HG03457 (cell line): ENCODE data around the gene USF3.
"Not testable (repeated sequence)": the region's sequence is repeated elsewhere in the genome, so short reads cannot be mapped to it uniquely, and the experiment has no call there.

ENCODE experiments used
- ATAC-seq: cut with Tn5 transposase; IDR thresholded peaks from one replicate; pipeline ENCODE4 v1.9.1; 2021; ENCODE audit warnings: moderate number of reproducible peaks; ENCODE audit not compliant: unreplicated experiment

The USF3 gene

DNA sequence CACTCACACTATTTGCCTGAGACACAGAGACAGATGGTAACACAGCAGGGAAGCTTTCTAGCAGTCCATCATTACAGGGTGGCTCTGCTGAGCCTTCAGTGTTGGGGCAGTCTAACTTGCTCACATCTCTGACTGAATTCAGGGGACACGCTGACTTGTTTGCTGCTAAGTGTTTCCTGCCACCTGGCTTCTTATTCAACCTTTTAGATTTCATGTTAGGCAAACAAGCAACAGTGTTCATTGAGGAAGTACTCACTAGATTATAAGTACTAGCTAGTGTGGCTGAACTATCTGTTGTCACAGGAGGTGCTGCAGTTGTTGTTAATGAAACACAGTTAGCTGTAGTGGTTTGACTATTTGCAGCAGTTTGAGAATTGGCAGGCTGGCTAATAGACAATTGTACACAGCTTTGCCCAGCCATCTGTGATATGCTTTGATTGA, 37.3 kb downstream of the USF3 start:
- ATAC-seq: no peak

GRCh38 chr3:113658107-113658506, 38.3 kb downstream of the USF3 start:
- ATAC-seq: no peak

DNA sequence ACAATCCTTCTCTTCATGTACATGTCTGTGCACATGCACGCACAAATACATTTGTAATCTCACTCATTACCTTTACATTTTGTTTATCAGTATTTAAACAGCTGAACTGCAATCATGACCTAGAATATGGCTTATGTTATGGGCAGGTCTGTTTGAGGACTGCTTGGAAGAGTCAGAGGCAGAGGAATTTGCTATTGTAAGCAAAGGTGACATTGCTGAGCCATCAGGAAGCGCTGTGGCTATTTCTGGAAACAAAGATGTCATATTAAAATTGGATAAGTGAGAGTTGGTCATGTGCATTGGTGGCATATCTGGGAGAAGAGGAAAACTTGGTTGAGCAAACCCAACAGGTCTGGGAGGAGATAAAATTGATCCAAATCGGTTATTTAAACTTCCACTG, 41.6 kb downstream of the USF3 start:
- ATAC-seq: no peak

DNA sequence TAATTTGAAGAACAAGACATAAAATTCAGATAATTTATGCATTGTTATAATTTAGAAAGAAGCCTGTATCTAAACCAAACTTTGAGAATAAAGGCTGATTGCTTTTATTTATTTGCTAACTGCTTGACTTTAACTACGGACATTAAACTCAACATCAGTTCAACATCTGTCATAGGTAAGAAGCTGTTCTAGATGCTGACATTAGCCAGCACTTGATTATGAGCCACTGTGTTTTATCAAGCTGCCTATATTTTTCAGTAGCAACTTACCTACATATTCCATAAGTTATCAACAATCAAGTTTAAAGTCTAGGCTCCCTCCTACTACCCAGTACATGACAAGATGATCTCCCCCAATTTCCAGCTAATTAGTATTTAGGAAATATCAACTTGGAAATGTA, 42.1 kb downstream of the USF3 start:
- no peak for ATAC-seq

- ATAC-seq: no peak
Measured at GRCh38 chr3:113649174-113649845, 47.1 kb downstream of the USF3 start.

- no peak for ATAC-seq
Measured at GRCh38 chr3:113648524-113648923, 47.9 kb downstream of the USF3 start.

DNA sequence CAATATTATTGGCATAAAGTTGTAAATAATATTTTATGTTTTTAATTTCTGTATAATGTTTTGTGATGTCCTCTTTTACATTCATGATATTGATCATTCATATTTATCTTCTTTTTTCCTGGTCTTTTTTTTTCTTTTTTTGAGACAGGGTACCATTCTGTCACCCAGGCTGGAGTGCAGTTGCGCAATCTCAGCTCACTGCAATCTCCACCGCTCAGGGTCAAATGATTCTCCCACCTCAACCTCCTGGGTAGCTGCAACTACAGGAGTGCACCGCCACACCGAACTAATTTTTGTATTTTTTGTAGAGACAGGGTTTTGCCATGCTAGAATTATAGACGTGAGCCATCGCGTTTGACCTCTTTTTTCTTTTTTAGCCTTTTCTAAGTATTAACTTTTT, 52.9 kb downstream of the USF3 start:
- ATAC-seq: no peak

DNA sequence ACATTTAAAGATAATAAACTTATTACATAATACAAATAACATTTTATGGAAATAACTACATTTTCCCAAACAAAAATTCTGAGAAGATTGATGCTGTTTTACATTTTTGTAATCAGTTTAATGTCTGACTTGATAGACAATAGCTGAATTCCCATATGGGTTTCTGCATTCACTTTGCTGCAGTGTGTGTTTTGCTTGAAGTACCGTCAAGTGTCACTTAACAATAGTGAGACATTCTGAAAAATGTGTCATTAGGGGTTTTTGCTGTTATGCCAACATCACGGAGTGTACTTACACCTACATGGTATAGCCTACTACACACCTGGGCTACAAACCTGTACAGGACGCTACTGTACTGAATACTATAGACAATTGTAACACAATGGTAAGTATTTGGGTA, 57.5 kb downstream of the USF3 start:
- ATAC-seq: no peak

DNA sequence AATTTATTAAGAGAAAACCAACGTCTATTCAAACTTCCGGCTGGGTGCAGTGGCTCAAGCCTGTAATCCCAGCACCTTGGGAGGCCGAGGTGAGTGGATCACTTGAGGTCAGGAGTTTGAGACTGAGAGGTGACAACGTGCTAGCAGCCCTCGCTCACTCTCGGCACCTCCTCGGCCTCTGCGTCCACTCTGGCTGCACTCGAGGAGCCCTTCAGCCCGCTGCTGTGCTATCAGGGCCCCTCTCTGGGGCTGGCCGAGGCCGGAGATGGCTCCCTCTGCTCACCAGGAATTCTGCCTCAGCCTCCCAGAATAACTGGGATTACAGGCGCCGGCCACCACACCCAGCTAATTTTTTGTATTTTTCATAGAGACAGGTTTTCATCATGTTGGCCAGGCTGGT, 58.7 kb downstream of the USF3 start:
- no peak for ATAC-seq

GRCh38 chr3:113636034-113636433, 60.4 kb downstream of the USF3 start:
- not testable (repeated sequence) for ATAC-seq

DNA sequence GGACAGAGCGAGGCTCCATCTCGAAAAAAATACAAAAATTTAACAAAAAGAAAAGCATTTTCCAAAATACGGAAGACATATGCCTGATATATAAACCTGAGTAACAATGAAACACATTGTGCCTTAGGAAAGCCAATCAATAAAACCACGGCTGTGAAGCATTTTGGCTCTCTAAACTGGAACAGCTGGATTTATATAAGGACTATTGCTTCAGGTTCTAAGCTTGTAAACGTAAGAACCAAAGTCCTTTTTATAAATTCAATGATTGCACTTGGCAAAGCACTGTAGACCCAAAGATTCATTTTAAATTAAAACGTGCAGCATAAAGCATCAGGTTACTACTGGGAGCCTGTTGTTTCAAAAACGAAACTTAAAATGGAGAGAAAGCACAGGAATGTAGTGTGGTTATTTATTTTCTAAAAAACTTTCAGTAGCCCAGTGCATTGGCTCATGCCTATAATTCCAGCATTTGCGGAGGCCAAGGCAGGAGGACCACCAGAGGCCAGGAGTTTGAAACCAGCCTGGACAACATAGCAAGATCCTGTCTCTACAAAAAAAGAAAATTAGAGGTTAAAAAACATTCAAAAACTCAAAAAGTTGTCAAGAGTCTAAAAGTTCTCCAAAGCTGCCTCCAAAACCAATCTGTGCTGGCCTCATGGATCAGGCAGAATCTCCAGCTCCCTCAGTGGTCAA, 61.5 kb downstream of the USF3 start:
- ATAC-seq: no peak

DNA sequence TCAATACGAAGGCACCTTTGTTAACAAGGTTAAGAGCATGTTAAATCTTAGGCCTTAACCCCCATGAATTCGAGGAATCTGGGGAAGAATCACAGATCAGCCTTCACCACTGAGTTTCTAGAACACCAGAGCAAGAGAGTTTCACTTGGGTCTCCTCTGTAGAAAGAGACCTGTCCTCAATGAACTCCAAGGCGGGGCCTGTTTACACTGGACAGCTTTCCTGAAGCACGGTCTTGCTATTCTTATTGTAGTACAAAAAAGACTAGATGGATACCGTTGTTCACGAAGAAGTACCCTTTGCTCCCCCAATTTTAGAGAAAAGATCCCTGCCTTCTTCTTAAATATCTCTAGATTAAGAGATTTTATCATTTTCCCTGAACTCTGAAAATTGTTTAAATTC, 64.9 kb downstream of the USF3 start:
- no peak for ATAC-seq

- ATAC-seq: no peak
Measured at GRCh38 chr3:113630956-113631542, 65.4 kb downstream of the USF3 start.

DNA sequence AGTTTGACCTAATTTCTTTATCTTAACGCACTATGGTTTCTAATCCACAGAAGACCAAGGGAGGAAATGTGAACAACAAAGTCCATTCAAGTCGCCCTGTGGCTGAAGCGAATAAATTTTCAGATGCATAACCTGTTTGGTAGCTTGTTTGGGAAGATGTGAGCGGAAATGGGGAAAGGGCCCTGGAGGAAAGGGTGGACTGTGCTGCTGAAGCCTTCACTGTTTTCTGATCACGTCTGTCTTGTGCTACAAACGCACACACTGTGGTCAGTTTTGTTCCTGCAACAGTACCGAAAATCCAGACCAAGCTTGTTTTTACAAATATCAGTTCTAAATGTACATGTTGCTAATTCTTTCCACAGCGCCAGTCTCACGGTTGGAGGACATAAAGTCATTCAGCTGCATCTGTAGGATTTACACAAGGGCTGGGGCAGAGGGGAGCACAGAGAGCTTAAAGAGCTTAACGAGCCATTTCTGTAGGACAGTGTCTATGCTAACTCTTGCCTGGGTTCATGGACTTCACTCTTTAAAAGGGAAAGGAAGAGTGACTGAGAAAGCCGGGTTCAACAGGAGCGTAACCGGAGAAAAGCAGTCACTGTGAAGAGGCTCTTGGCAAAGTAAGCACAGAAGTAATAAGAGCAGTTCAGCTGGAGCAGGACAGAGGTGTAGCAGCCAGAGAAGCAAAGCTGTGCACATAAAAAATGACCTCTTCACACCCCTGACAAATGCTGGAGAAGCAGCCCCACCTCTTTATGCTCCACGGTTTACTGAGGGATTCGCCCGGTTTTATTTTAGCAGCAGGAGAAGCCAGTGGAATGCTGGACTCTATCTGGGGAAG, 66.6 kb downstream of the USF3 start:
- no peak for ATAC-seq

DNA sequence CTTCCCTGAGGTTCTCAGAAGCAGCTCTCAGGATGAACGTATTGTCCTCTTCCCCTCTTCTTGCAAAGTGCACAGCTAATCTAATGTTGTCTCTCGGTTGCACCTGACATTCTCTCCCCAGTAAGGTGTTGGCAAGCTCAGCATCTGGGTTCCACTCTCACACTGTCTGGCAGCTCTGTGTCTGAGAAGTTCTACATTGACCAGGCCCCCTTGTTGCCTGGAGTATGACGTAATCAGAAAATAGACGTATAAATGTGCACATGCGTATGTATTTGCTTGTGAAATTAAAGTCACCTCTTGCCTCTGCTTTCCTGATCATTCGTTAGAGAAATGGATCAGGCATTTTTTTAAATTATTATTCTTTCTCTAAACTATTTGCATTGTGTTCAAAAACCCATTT, 67.7 kb downstream of the USF3 start:
- ATAC-seq: no peak

- no peak for ATAC-seq
Measured at GRCh38 chr3:113628316-113628715, 68.1 kb downstream of the USF3 start.

DNA sequence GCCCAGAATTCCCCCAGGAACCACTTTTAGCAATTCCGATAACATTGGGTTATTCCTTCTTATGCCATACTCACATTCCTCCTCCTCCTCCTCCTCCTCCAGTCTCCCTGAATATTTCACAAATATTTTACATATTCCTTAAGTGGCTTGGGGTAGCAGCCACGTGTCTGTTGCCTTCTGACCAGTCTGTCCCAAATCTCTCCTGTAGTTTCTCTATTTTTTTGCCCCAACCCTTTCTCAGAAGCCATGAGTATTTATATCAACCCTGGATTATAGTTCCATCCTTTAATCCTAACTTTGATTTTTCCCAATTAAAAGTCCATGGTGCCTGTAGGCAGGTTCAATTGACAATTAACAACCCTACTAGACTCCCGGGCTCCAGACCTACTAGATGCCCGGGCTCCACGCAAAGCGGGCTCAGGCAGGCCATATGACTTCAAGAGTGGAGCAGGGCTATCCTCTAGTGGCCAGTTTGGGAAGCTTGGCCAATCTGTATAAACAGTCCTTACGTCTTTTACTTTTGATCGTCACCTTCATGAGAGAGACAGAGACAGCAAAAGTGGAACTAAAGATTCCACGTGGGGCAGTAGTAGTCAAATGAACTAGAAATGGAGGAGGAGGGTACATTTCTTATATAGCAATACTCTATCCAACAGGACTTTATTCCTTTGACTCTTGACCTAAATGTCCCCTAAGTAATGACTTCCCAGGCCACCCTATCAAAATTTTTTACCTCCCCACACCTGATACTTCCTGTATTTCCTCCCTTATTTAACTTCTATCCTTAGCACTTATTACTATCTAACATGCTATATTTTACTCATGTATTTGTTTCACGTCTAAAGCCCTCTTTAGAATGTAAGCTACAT, 69.7 kb downstream of the USF3 start:
- ATAC-seq: no peak

DNA sequence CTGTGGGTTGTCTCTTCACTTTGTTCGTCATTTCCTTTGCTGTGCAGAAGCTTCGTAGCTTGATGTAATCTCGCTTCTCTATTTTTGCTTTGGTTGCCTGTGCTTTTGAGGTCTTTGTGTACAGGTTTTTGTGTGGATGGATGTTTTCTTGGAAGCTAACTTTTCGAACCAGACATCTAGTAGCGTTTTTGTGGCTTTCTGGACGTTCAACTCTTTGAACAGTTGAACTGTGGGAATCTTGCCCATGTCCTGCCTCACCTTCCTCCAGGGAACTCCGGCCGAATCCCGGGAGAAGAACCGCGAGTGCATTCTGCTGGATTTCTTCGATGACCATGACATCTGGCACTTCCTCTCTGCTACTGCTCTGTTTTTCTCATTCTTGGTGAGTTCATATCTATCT, 70.6 kb downstream of the USF3 start:
- ATAC-seq: no peak

DNA sequence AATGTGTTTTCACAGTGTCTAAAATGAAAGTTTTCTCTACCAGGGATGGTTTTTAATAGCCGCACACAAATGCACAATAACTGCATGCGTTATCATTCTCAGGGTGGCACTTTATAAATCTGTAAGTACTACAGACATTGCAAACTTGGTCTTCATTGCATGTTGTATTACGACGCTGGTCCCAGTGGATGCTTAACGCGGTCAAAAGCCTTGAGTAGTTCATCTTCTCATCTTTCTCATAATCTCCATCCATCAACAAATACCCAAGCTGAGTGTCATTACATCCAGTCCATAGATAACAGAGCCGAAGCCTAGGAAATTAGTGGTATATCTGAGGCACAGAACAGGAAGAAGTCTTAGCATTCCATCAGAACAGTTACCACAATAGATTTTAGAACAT, 72.6 kb downstream of the USF3 start:
- no peak for ATAC-seq

DNA sequence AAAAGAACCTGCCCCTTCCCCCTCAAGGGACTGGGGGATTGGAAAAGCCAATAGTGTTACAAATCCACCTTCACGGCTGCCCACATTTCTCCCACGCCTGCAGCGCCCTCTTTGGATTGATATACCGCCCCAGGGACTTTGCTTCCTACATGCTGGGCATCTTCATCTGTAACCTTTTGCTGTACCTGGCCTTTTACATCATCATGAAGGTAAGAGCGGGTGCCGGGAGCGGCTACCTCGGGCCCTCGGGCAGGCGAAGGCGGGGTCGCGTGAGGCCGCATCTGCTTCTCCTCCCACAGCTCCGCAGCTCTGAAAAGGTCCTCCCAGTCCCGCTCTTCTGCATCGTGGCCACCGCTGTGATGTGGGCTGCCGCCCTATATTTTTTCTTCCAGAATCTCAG, 73.1 kb downstream of the USF3 start:
- ATAC-seq: no peak

DNA sequence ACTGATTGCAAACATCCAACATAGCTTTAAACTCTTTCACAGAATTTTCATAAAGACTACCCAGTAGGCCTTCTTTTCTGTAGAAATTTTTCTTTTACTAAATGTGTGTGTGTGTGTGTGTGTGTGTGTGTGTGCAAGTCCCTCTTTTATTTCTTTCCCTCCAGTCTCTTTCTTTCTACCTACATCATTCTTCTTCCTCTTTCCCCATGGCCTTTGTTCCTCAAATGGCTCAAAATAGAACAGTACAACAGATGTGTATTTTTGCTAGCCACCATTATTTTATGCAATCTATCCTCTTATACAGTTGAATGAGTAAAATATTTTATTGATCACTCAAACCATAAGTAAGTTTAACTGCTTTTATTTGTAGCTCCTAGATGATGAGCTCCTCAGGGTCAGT, 76.4 kb downstream of the USF3 start:
- no peak for ATAC-seq
